Activated CD4-positive, alpha-beta memory T cell treated with anti-CD3 and anti-CD28 coated beads, Interleukin-2, amount 10 ng/mL, durations not matched to agents 7 days and 5 days (primary cell): ENCODE data around the gene ARMC8. TPM values are rescaled to one million over a fixed set of nuclear protein-coding genes. Genes with fewer than 3 reads are reported as not detected.
"Not testable (repeated sequence)": the region's sequence is repeated elsewhere in the genome, so short reads cannot be mapped to it uniquely, and the experiment has no call there.

Experiments
- CTCF ChIA-PET: fragments of 350-600 bp; sonication (Branson Sonifier 250); formaldehyde crosslinking; loops from one replicate; lab custom pipeline; 2021; ENCODE audit warnings: antibody characterized with exemption, inconsistent platforms; lab: Charles Lee
- POLR2A ChIA-PET: fragments of 350-600 bp; sonication (Branson Sonifier 250); formaldehyde crosslinking; loops from one replicate; lab custom pipeline; 2021; ENCODE audit warnings: antibody characterized with exemption; lab: Charles Lee
- DNase-seq: peaks from one replicate; pipeline ENCODE4 v3.0.0-alpha.2; 2020
- H3K27ac Mint-ChIP-seq: one replicate; pipeline ENCODE4 v1.8.0; 2021; ENCODE audit warnings: mild to moderate bottlenecking, mixed read lengths
- H3K27me3 Mint-ChIP-seq: one replicate; pipeline ENCODE4 v1.8.0; 2021; ENCODE audit warnings: mixed read lengths
- H3K36me3 Mint-ChIP-seq: one replicate; pipeline ENCODE4 v1.8.0; 2021; ENCODE audit warnings: low read depth, mixed read lengths
- H3K4me1 Mint-ChIP-seq: one replicate; pipeline ENCODE4 v1.8.0; 2021; ENCODE audit warnings: mixed read lengths
- H3K4me3 Mint-ChIP-seq: one replicate; pipeline ENCODE4 v1.8.0; 2021; ENCODE audit warnings: mild to moderate bottlenecking, mixed read lengths
- H3K9me3 Mint-ChIP-seq: one replicate; pipeline ENCODE4 v1.8.0; 2021; ENCODE audit warnings: mixed read lengths
- total RNA-seq, 2 experiments: library from RNA; stranded (reverse); gene quantifications; one replicate each; pipeline ENCODE4 v1.2.3, GENCODE V29; 2021

ARMC8 gene
- 10 to 100 TPM; 44.0 to 50.1 TPM for total RNA-seq

GRCh38 chr3:138187296-138188012 is at the start of gene ARMC8:
TSS of gene ARMC8 (plus strand) at chr3:138187301. CDS start at chr3:138187555, 254 bp downstream.
- ChIA-PET CTCF (interaction anchor here (0.6 to 1.6 kb wide), 7 partner anchors 11 to 231 kb away, joined by 3 to 6 read pairs (median 3); partner anchors contain the start of gene DBR1), POLR2A (interaction anchor here (0.6 to 6.7 kb wide), 15 partner anchors 8 to 407 kb away, joined by 3 to 85 read pairs (median 4); partner anchors contain the start of genes CEP70 and DBR1)
- Mint-ChIP-seq H3K4me3 (peak within 1 kb of the TSS; percentile 94), H3K27me3 (peaks cover 14% of the 10 kb centered on the region), H3K9me3 (no peaks in the 10 kb centered on the region), H3K4me1 (peaks cover 36% of the 10 kb centered on the region), H3K36me3 (peaks cover 15% of the 10 kb centered on the region), H3K27ac (peak within 1 kb of the TSS; percentile 91)
- no peak for DNase-seq

- CTCF ChIA-PET: no interaction called here
- POLR2A ChIA-PET: no interaction called here
- no peak overlapping the region for H3K27ac Mint-ChIP-seq
- no peaks in the 10 kb centered on the region for H3K4me1 Mint-ChIP-seq
- peaks cover 13% of the 10 kb centered on the region for H3K27me3 Mint-ChIP-seq
- no peak overlapping the region for H3K4me3 Mint-ChIP-seq
- no peak for DNase-seq
- no peaks in the 10 kb centered on the region for H3K9me3 Mint-ChIP-seq
- no peaks in the 10 kb centered on the region for H3K36me3 Mint-ChIP-seq
Measured at GRCh38 chr3:138137861-138138260, 49.2 kb upstream of the ARMC8 start.

- peaks cover 19% of the 10 kb centered on the region for H3K27me3 Mint-ChIP-seq
- H3K9me3 Mint-ChIP-seq: no peaks in the 10 kb centered on the region
- H3K36me3 Mint-ChIP-seq: no peaks in the 10 kb centered on the region
- ChIA-PET POLR2A (no interaction called here), CTCF (no interaction called here)
- H3K4me3 Mint-ChIP-seq: no peak overlapping the region
- H3K27ac Mint-ChIP-seq: no peak overlapping the region
- DNase-seq: no peak
- H3K4me1 Mint-ChIP-seq: no peaks in the 10 kb centered on the region
Measured at GRCh38 chr3:138139691-138140090, 47.4 kb upstream of the ARMC8 start.

GRCh38 chr3:138140940-138141339 is 46.2 kb upstream of the ARMC8 start:
- Mint-ChIP-seq H3K27me3 (peaks cover 23% of the 10 kb centered on the region), H3K4me3 (no peak overlapping the region), H3K27ac (no peak overlapping the region), H3K9me3 (no peaks in the 10 kb centered on the region), H3K4me1 (no peaks in the 10 kb centered on the region), H3K36me3 (no peaks in the 10 kb centered on the region)
- ChIA-PET CTCF (no interaction called here), POLR2A (no interaction called here)
- DNase-seq: no peak

- POLR2A ChIA-PET, H3K27ac Mint-ChIP-seq, H3K9me3 Mint-ChIP-seq, H3K4me3 Mint-ChIP-seq, CTCF ChIA-PET, H3K36me3 Mint-ChIP-seq, DNase-seq, H3K4me1 Mint-ChIP-seq: not testable (repeated sequence)
- peaks cover 21% of the 10 kb centered on the region for H3K27me3 Mint-ChIP-seq
Measured at GRCh38 chr3:138142181-138142580, 44.9 kb upstream of the ARMC8 start.

GRCh38 chr3:138148503-138148902 is 38.6 kb upstream of the ARMC8 start:
- H3K4me3 Mint-ChIP-seq: no peak overlapping the region
- ChIA-PET CTCF (no interaction called here), POLR2A (no interaction called here)
- no peak overlapping the region for H3K27ac Mint-ChIP-seq
- DNase-seq: no peak
- no peaks in the 10 kb centered on the region for H3K4me1 Mint-ChIP-seq
- H3K27me3 Mint-ChIP-seq: peaks cover 15% of the 10 kb centered on the region
- H3K36me3 Mint-ChIP-seq: no peaks in the 10 kb centered on the region
- H3K9me3 Mint-ChIP-seq: peaks cover under 1% of the 10 kb centered on the region

- DNase-seq: no peak
- H3K4me3 Mint-ChIP-seq: no peak overlapping the region
- ChIA-PET CTCF (no interaction called here), POLR2A (no interaction called here)
- H3K36me3 Mint-ChIP-seq: no peaks in the 10 kb centered on the region
- H3K27ac Mint-ChIP-seq: no peak overlapping the region
- no peaks in the 10 kb centered on the region for H3K4me1 Mint-ChIP-seq
- H3K27me3 Mint-ChIP-seq: peaks cover 5% of the 10 kb centered on the region
- peaks cover 8% of the 10 kb centered on the region for H3K9me3 Mint-ChIP-seq
Measured at GRCh38 chr3:138154534-138154933, 32.6 kb upstream of the ARMC8 start.

GRCh38 chr3:138157743-138158142 is 29.4 kb upstream of the ARMC8 start:
- peaks cover 21% of the 10 kb centered on the region for H3K36me3 Mint-ChIP-seq
- CTCF ChIA-PET: no interaction called here
- H3K4me1 Mint-ChIP-seq: no peaks in the 10 kb centered on the region
- H3K4me3 Mint-ChIP-seq: no peak overlapping the region
- DNase-seq: no peak
- H3K27ac Mint-ChIP-seq: no peak overlapping the region
- peaks cover 8% of the 10 kb centered on the region for H3K9me3 Mint-ChIP-seq
- POLR2A ChIA-PET: no interaction called here
- H3K27me3 Mint-ChIP-seq: peaks cover 4% of the 10 kb centered on the region

- H3K4me3 Mint-ChIP-seq: no peak overlapping the region
- CTCF ChIA-PET: no interaction called here
- no peak for DNase-seq
- H3K27ac Mint-ChIP-seq: no peak overlapping the region
- no peaks in the 10 kb centered on the region for H3K9me3 Mint-ChIP-seq
- peaks cover 2% of the 10 kb centered on the region for H3K4me1 Mint-ChIP-seq
- POLR2A ChIA-PET: no interaction called here
- peaks cover 71% of the 10 kb centered on the region for H3K36me3 Mint-ChIP-seq
- H3K27me3 Mint-ChIP-seq: no peaks in the 10 kb centered on the region
Measured at GRCh38 chr3:138165061-138165460, 22.0 kb upstream of the ARMC8 start.

- CTCF ChIA-PET: interaction anchor here (0.9 to 1.2 kb wide), 3 partner anchors 14 to 54 kb away, joined by 3 read pairs; partner anchors contain the start of gene ARMC8
Measured at GRCh38 chr3:138172625-138173024, 14.5 kb upstream of the ARMC8 start.

GRCh38 chr3:138173769-138174420 is 13.2 kb upstream of the ARMC8 start:
- no peak for DNase-seq
- peak overlapping the region; percentile 97 for H3K4me3 Mint-ChIP-seq
- no peaks in the 10 kb centered on the region for H3K9me3 Mint-ChIP-seq
- H3K4me1 Mint-ChIP-seq: peaks cover 40% of the 10 kb centered on the region
- CTCF ChIA-PET: interaction anchor here (0.6 to 1.7 kb wide), 5 partner anchors 13 to 742 kb away, joined by 3 to 6 read pairs (median 3); partner anchors contain the start of gene ARMC8
- no peaks in the 10 kb centered on the region for H3K27me3 Mint-ChIP-seq
- POLR2A ChIA-PET: interaction anchor here (0.6 to 5.4 kb wide), 12 partner anchors 8 to 742 kb away, joined by 3 to 85 read pairs (median 3); partner anchors contain the start of genes ARMC8, ESYT3 and PIK3CB
- peaks cover 22% of the 10 kb centered on the region for H3K36me3 Mint-ChIP-seq
- H3K27ac Mint-ChIP-seq: peak overlapping the region; percentile 92

More at GRCh38 chr3:138172625-138173024, 14.5 kb upstream of the ARMC8 start:
- DNase-seq: no peak
- Mint-ChIP-seq H3K27me3 (no peaks in the 10 kb centered on the region), H3K27ac (no peak overlapping the region), H3K36me3 (peaks cover 28% of the 10 kb centered on the region), H3K4me3 (peak overlapping the region; percentile 30), H3K4me1 (peaks cover 39% of the 10 kb centered on the region), H3K9me3 (no peaks in the 10 kb centered on the region)
- POLR2A ChIA-PET: interaction anchor here (1.0 to 5.4 kb wide), 2 partner anchors 10 to 15 kb away, joined by 3 to 85 read pairs; partner anchors contain the start of gene ARMC8

GRCh38 chr3:138174421-138175131 is 12.5 kb upstream of the ARMC8 start, which contains the start of gene DBR1:
TSS of gene DBR1 (minus strand) at chr3:138174921. CDS start at chr3:138174795, 126 bp downstream.
- Mint-ChIP-seq H3K27ac (peak within 1 kb of the TSS; percentile 92), H3K4me3 (peak within 1 kb of the TSS; percentile 97), H3K4me1 (peaks cover 40% of the 10 kb centered on the region), H3K36me3 (peaks cover 20% of the 10 kb centered on the region), H3K9me3 (no peaks in the 10 kb centered on the region), H3K27me3 (no peaks in the 10 kb centered on the region)
- DNase-seq: peak; percentile 77
- ChIA-PET POLR2A (interaction anchor here (0.7 to 5.4 kb wide), 14 partner anchors 8 to 1215 kb away, joined by 3 to 85 read pairs (median 3); partner anchors contain the start of genes ARMC8, CEP70, COPB2 and NME9), CTCF (interaction anchor here (0.6 to 1.7 kb wide), 5 partner anchors 12 to 741 kb away, joined by 3 to 6 read pairs (median 4); partner anchors contain the start of gene ARMC8)
